DND-41 (cell line): Measurements from ENCODE around the gene AMD1.
A peak's percentile ranks its signal among the peaks of the same experiment; 100 is the strongest.

Experiments used
- ATAC-seq: fragments of 200-7000 bp; cut with Tn5 transposase; 3 replicates; pipeline ENCODE4 v1.9.1; 2021; ENCODE audit warnings: low read depth; ENCODE audit not compliant: insufficient read depth
- DNase-seq: peaks from one replicate; pipeline ENCODE4 v3.0.0-alpha.2; 2020
- H2AFZ ChIP-seq: 2 replicates; pipeline ENCODE4 v1.6.0; 2012; ENCODE audit warnings: low read depth, low read length
- H3K27ac ChIP-seq: 2 replicates; pipeline ENCODE4 v1.5.1; 2012; ENCODE audit warnings: low read length, inconsistent platforms
- H3K27me3 ChIP-seq: fragments of 200-600 bp; sonication (generic); 2 replicates; pipeline ENCODE4 v1.6.0; 2012; ENCODE audit warnings: low read length, mild to moderate bottlenecking, inconsistent platforms; ENCODE audit not compliant: insufficient read depth, poor library complexity
- H3K36me3 ChIP-seq: 2 replicates; pipeline ENCODE4 v1.5.1; 2012; ENCODE audit warnings: low read length, inconsistent platforms; ENCODE audit not compliant: insufficient read depth
- H3K4me1 ChIP-seq: 2 replicates; pipeline ENCODE4 v1.5.1; 2012; ENCODE audit warnings: mild to moderate bottlenecking, low read length; ENCODE audit not compliant: insufficient read depth
- H3K4me2 ChIP-seq: 2 replicates; pipeline ENCODE4 v1.6.0; 2012; ENCODE audit warnings: mild to moderate bottlenecking, moderate library complexity, low read length, inconsistent platforms; ENCODE audit not compliant: insufficient read depth
- H3K4me3 ChIP-seq, 2 experiments: fragments of 200-600 bp in 1 of 2; shearing (Covaris generic) in 1 of 2; 2 replicates each; pipeline ENCODE4 v1.5.1; 2012 to 2016; ENCODE audit warnings: inconsistent platforms in 2 of 2, low read length in 2 of 2, mild to moderate bottlenecking in 2 of 2, low read depth in 1 of 2, moderate library complexity in 1 of 2
- H3K79me2 ChIP-seq: 2 replicates; pipeline ENCODE4 v1.6.0; 2012; ENCODE audit warnings: low read length, inconsistent platforms; ENCODE audit not compliant: insufficient read depth
- H3K9ac ChIP-seq: 2 replicates; pipeline ENCODE4 v1.6.0; 2012; ENCODE audit warnings: low read depth, mild to moderate bottlenecking, inconsistent platforms, low read length, moderate library complexity
- H3K9me3 ChIP-seq: 2 replicates; pipeline ENCODE4 v1.5.1; 2012; ENCODE audit warnings: low read length, moderate library complexity, mild to moderate bottlenecking, inconsistent platforms; ENCODE audit not compliant: insufficient read depth, severe bottlenecking
- H4K20me1 ChIP-seq: 2 replicates; pipeline ENCODE4 v1.6.0; 2012; ENCODE audit warnings: low read length; ENCODE audit not compliant: insufficient read depth
- CTCF ChIP-seq: IDR thresholded peaks from 2 replicates; pipeline ENCODE4 v1.5.1; 2012; ENCODE audit warnings: borderline replicate concordance, low read length, moderate library complexity, mild to moderate bottlenecking; ENCODE audit not compliant: poor library complexity, severe bottlenecking; ENCODE audit errors: extremely low read depth
- EZH2 ChIP-seq: IDR thresholded peaks from 3 replicates; pipeline ENCODE4 v1.6.1; 2012; ENCODE audit warnings: borderline replicate concordance, low read depth, mild to moderate bottlenecking, moderate library complexity, low read length, inconsistent platforms; ENCODE audit not compliant: severe bottlenecking

Gene AMD1

GRCh38 chr6:110877569-110877968 lies 3.0 kb downstream of the AMD1 start:
- ATAC-seq = no peak
- Histone ChIP-seq H2AFZ (no peak overlapping the region), H3K27ac (peak overlapping the region; percentile 90), H3K4me3 (peak overlapping the region; percentile 74 to 79; a peak in 3 of 4 replicates), H3K27me3 (no peaks in the 10 kb centered on the region), H3K79me2 (peaks cover 93% of the 10 kb centered on the region), H3K36me3 (peaks cover 7% of the 10 kb centered on the region; the same call in 1 of the 2 replicates), H3K9me3 (no peaks in the 10 kb centered on the region), H4K20me1 (peaks cover 69% of the 10 kb centered on the region), H3K4me1 (peaks cover 66% of the 10 kb centered on the region), H3K4me2 (peak overlapping the region; percentile 64), H3K9ac (peak overlapping the region; percentile 87)
- no peak for DNase-seq
- TF ChIP-seq CTCF (no peak), EZH2 (no peak)

GRCh38 chr6:110878751-110879522 lies 4.4 kb downstream of the AMD1 start:
- peak overlapping the region; percentile 74 to 79; a peak in 3 of 4 replicates for H3K4me3 ChIP-seq
- peak overlapping the region; percentile 87; the same call in 1 of the 2 replicates for H3K9ac ChIP-seq
- H3K27me3 ChIP-seq = no peaks in the 10 kb centered on the region
- H3K27ac ChIP-seq = peak overlapping the region; percentile 9; the same call in 1 of the 2 replicates
- peaks cover 99% of the 10 kb centered on the region for H3K79me2 ChIP-seq
- TF ChIP-seq EZH2 (no peak), CTCF (peak; percentile 60)
- peak overlapping the region; percentile 64 for H3K4me2 ChIP-seq
- H2AFZ ChIP-seq = no peak overlapping the region
- peak; percentile 36 for DNase-seq
- ATAC-seq = no peak
- H4K20me1 ChIP-seq = peaks cover 83% of the 10 kb centered on the region
- peaks cover 7% of the 10 kb centered on the region for H3K36me3 ChIP-seq
- no peaks in the 10 kb centered on the region for H3K9me3 ChIP-seq
- H3K4me1 ChIP-seq = peaks cover 69% of the 10 kb centered on the region

GRCh38 chr6:110880651-110881050 lies 6.1 kb downstream of the AMD1 start:
- no peak for ATAC-seq
- TF ChIP-seq EZH2 = no peak
- TF ChIP-seq CTCF = no peak

More at GRCh38 chr6:110880651-110881050, 6.1 kb downstream of the AMD1 start:
- H3K4me1 ChIP-seq = peaks cover 70% of the 10 kb centered on the region
- peaks cover 100% of the 10 kb centered on the region for H3K79me2 ChIP-seq
- H3K36me3 ChIP-seq = peaks cover 7% of the 10 kb centered on the region
- no peak overlapping the region for H3K9ac ChIP-seq
- no peak overlapping the region for H3K27ac ChIP-seq
- H3K27me3 ChIP-seq = no peaks in the 10 kb centered on the region
- peak overlapping the region; percentile 64; the same call in 1 of the 2 replicates for H3K4me2 ChIP-seq
- H4K20me1 ChIP-seq = peaks cover 100% of the 10 kb centered on the region
- DNase-seq = no peak
- H3K4me3 ChIP-seq = peak overlapping the region in 1 of 2 experiments; percentile 74; a peak in 2 of 4 replicates
- no peaks in the 10 kb centered on the region for H3K9me3 ChIP-seq
- no peak overlapping the region for H2AFZ ChIP-seq
